Stimulated activated CD4-positive, alpha-beta T cell treated with anti-CD3 and anti-CD28 coated beads, Interleukin-4, amount 100 ng/mL, for 1 hour (primary cell): ENCODE results near the gene DHRS11.
A peak's percentile ranks its signal among the peaks of the same experiment; 100 is the strongest.
"Not testable (repeated sequence)": the region's sequence is repeated elsewhere in the genome, so short reads cannot be mapped to it uniquely, and the experiment has no call there.

Experiments used
- DNase-seq: peaks from one replicate; pipeline ENCODE4 v3.0.0-alpha.2; 2020

Gene DHRS11

GRCh38 chr17:36594626-36595401, 3.1 kb downstream of the DHRS11 start:
- no peak for DNase-seq

GRCh38 chr17:36597226-36597625, 5.5 kb downstream of the DHRS11 start:
- no peak for DNase-seq

- DNase-seq = no peak
These were observed 6.4 kb downstream of the DHRS11 start for GRCh38 chr17:36597866-36598777.

- no peak for DNase-seq
These were observed 7.3 kb downstream of the DHRS11 start for GRCh38 chr17:36598951-36599401.

- no peak for DNase-seq
These were observed 8.0 kb downstream of the DHRS11 start for GRCh38 chr17:36599546-36600250.

GRCh38 chr17:36600465-36600864, 8.8 kb downstream of the DHRS11 start:
- no peak for DNase-seq

GRCh38 chr17:36600936-36601302, 9.2 kb downstream of the DHRS11 start:
- peak; percentile 27 for DNase-seq

- peak; percentile 92 for DNase-seq
These were observed 9.8 kb downstream of the DHRS11 start, which contains the start of gene MRM1 for GRCh38 chr17:36601303-36602029. Gene MRM1 (plus strand): TSS chr17:36601583. CDS start chr17:36601811, 228 bp downstream.

GRCh38 chr17:36602030-36602748, 10.5 kb downstream of the DHRS11 start:
- no peak for DNase-seq

GRCh38 chr17:36602924-36603384, 11.3 kb downstream of the DHRS11 start:
- peak; percentile 64 for DNase-seq

GRCh38 chr17:36605028-36605427, 13.3 kb downstream of the DHRS11 start:
- not testable (repeated sequence) for DNase-seq

- DNase-seq = no peak
These were observed 16.6 kb downstream of the DHRS11 start for GRCh38 chr17:36608280-36608679.

- DNase-seq = no peak
These were observed 17.3 kb downstream of the DHRS11 start for GRCh38 chr17:36608794-36609497.

- DNase-seq = no peak
These were observed 17.8 kb downstream of the DHRS11 start for GRCh38 chr17:36609498-36609862.

GRCh38 chr17:36610474-36610873, 18.8 kb downstream of the DHRS11 start:
- no peak for DNase-seq

- no peak for DNase-seq
These were observed 19.8 kb downstream of the DHRS11 start for GRCh38 chr17:36611345-36612072.

- DNase-seq = no peak
These were observed 20.6 kb downstream of the DHRS11 start for GRCh38 chr17:36612323-36612722.

- DNase-seq = no peak
These were observed 21.5 kb downstream of the DHRS11 start for GRCh38 chr17:36613155-36613554.

- DNase-seq = no peak
These were observed 22.4 kb downstream of the DHRS11 start for GRCh38 chr17:36614081-36614480.

GRCh38 chr17:36614933-36615332, 23.3 kb downstream of the DHRS11 start:
- no peak for DNase-seq
